Psoas muscle (tissue), 8 donors: ENCODE measurements around the gene RAB30. TPM values are rescaled to one million over a fixed set of nuclear protein-coding genes. Genes with fewer than 3 reads are reported as not detected.

Experiments used
- ATAC-seq, 4 donors: fragments of 200-7000 bp; cut with Tn5 transposase; one replicate each; pipeline ENCODE4 v1.9.1; 2020; ENCODE audit warnings: moderate library complexity in 3 of 4, mild to moderate bottlenecking in 2 of 4
- DNase-seq, 2 donors: peaks; one replicate each; pipeline ENCODE4 v3.0.0-alpha.2; 2020
- H3K27ac ChIP-seq: fragments of 200-600 bp; one replicate; pipeline ENCODE4 v1.8.0; 2022
- H3K27me3 ChIP-seq, 3 donors: fragments of 200-600 bp in 1 of 3; one replicate each; pipeline versions ENCODE4 v1.6.1 to v1.8.0; 2013 to 2022; ENCODE audit warnings: low read length in 2 of 3, mild to moderate bottlenecking in 2 of 3, moderate library complexity in 1 of 3; ENCODE audit not compliant: insufficient read depth in 3 of 3
- H3K36me3 ChIP-seq, 2 donors: fragments of 200-600 bp in 1 of 2; one replicate each; pipeline versions ENCODE4 v1.6.1 to v1.8.0; 2013 to 2022; ENCODE audit warnings: low read depth in 1 of 2, mild to moderate bottlenecking in 1 of 2, moderate library complexity in 1 of 2; ENCODE audit not compliant: insufficient read depth in 1 of 2
- H3K4me1 ChIP-seq: fragments of 200-600 bp; one replicate; pipeline ENCODE4 v1.8.0; 2022
- H3K4me3 ChIP-seq: fragments of 200-600 bp; one replicate; pipeline ENCODE4 v1.8.0; 2022; ENCODE audit warnings: mild to moderate bottlenecking
- H3K9me3 ChIP-seq: fragments of 200-600 bp; one replicate; pipeline ENCODE4 v1.8.0; 2022
- CTCF ChIP-seq: fragments of 200-600 bp; IDR thresholded peaks from one replicate; pipeline ENCODE4 v1.8.0; 2022; ENCODE audit warnings: antibody characterized with exemption
- WGBS, 3 donors: extraction: QIAGEN DNeasy Blood & Tissue Kit; methylation state at CpG; one replicate each; pipeline versions ENCODE4 v1.1.6 to v1.1.7; 2013; 5-methylcytosine and 5-hydroxymethylcytosine counted together
- intact Hi-C, 2 donors: fragments of 100-400 bp; cut with DNase I; formaldehyde crosslinking; loops; one replicate each; pipeline versions ENCODE4 v1.11.0 to v1.14.2; 2022
- polyA plus RNA-seq, 3 donors: library from polyadenylated mRNA; stranded (reverse); fragments of 200-250 nt; gene quantifications; one replicate each; pipeline ENCODE4 v1.2.3, GENCODE V29; 2013
- total RNA-seq, 4 donors: library from RNA; stranded (reverse); fragmentation: NEBNext Ultra II Directional in 2 of 4; extraction: Animal tissue kit (Norgen Biotek cat#: 25700) in 2 of 4; gene quantifications; one replicate each; pipeline versions ENCODE4 v1.2.1 to v1.2.4, GENCODE V29; 2021 to 2023
- donor health status: healthy with polysubstance abuse.
- donor health status: DM: no; HTN: no; CAD: no; lungs with moderate emphysema.
- donor health status: Bipolar disorder and iron deficiency.
- donor health status: healthy.
- donor health status: DM: yes; HTN: yes; CAD: no.
- donor health status: DM: no; HTN: no; CAD: no.
- donor health status: DM: no; HTN: no; CAD: no.
- donor health status: DM: yes; HTN: yes; CAD: no.

RAB30 gene
- total and polyA plus RNA-seq, 7 donors, result 3.4 to 89.7 (median 21.5) TPM

GRCh38 chr11:83116015-83116641 is 44.4 kb upstream of the RAB30 start:
- no peaks in the 10 kb centered on the region for H3K9me3 ChIP-seq
- H3K27me3 ChIP-seq, result no peaks in the 10 kb centered on the region
- DNase-seq (no peak), ATAC-seq (no peak)
- no peak for TF ChIP-seq CTCF
- H3K27ac ChIP-seq, result no peak overlapping the region
- intact Hi-C loops, result no loop called here
- H3K4me1 ChIP-seq, result no peaks in the 10 kb centered on the region
- no peak overlapping the region for H3K4me3 ChIP-seq
- 87 to 94% (median 92%) methylated on average over 3 of the region's 3 CpGs for WGBS, 3 donors
- H3K36me3 ChIP-seq, result no peaks in the 10 kb centered on the region

GRCh38 chr11:83115551-83115950 is 43.9 kb upstream of the RAB30 start:
- DNase-seq (no peak), ATAC-seq (no peak)
- TF ChIP-seq CTCF, result no peak
- intact Hi-C loops, result no loop called here
- Histone ChIP-seq H3K36me3 (no peaks in the 10 kb centered on the region), H3K4me1 (no peaks in the 10 kb centered on the region), H3K27me3 (no peaks in the 10 kb centered on the region), H3K4me3 (no peak overlapping the region), H3K27ac (no peak overlapping the region), H3K9me3 (no peaks in the 10 kb centered on the region)
- WGBS, 3 donors, result 35 to 44% (median 40%) methylated on average over 5 of the region's 5 CpGs

- intact Hi-C loops, result no loop called here
- 92 to 98% (median 95%) methylated on average over 3 of the region's 3 CpGs for WGBS, 3 donors
- no peak for TF ChIP-seq CTCF
These were observed 43.3 kb upstream of the RAB30 start for GRCh38 chr11:83115026-83115425.

GRCh38 chr11:83112886-83113285 is 41.2 kb upstream of the RAB30 start:
- Histone ChIP-seq H3K4me1 (no peaks in the 10 kb centered on the region), H3K27ac (no peak overlapping the region), H3K9me3 (no peaks in the 10 kb centered on the region), H3K4me3 (no peak overlapping the region), H3K27me3 (no peaks in the 10 kb centered on the region), H3K36me3 (no peaks in the 10 kb centered on the region)
- 35 to 60% (median 46%) methylated on average over 2 of the region's 2 CpGs for WGBS, 3 donors
- ATAC-seq (no peak), DNase-seq (no peak)
- intact Hi-C loops, result no loop called here
- no peak for TF ChIP-seq CTCF

More at GRCh38 chr11:83115026-83115425, 43.3 kb upstream of the RAB30 start:
- Histone ChIP-seq H3K27ac (no peak overlapping the region), H3K4me3 (no peak overlapping the region), H3K36me3 (no peaks in the 10 kb centered on the region), H3K4me1 (no peaks in the 10 kb centered on the region), H3K9me3 (no peaks in the 10 kb centered on the region), H3K27me3 (no peaks in the 10 kb centered on the region)
- ATAC-seq, result no peak
- DNase-seq, result no peak

GRCh38 chr11:83105168-83105567 is 33.5 kb upstream of the RAB30 start:
- no peak overlapping the region for H3K4me3 ChIP-seq
- ATAC-seq (no peak), DNase-seq (no peak)
- no peak overlapping the region for H3K27ac ChIP-seq
- H3K36me3 ChIP-seq, result no peaks in the 10 kb centered on the region
- WGBS, 3 donors, result 80 to 90% (median 81%) methylated on average over 1 of the region's 1 CpG
- no peaks in the 10 kb centered on the region for H3K9me3 ChIP-seq
- no peak for TF ChIP-seq CTCF
- H3K4me1 ChIP-seq, result no peaks in the 10 kb centered on the region
- no peaks in the 10 kb centered on the region for H3K27me3 ChIP-seq
- intact Hi-C loops, result no loop called here
